ENCODE data around the gene TAF3.

- TF ChIP-seq POLR2A (IDR thresholded peaks at IDR 0.05; ENCODE audit: low read depth, low read length) (no peak), POLR2AphosphoS5 (IDR thresholded peaks at IDR 0.05; ENCODE audit: low read depth, low read length) (no peak)
Measured at GRCh38 chr10:8057636-8058273, 239.4 kb downstream of the TAF3 start.
